Activated CD4-positive, alpha-beta T cell treated with anti-CD3 and anti-CD28 coated beads for 24 hours (primary cell): ENCODE results near the gene TMEM183A.

Source experiments
- DNase-seq, 2 donors: peaks; one replicate each; pipeline ENCODE4 v3.0.0-alpha.2; 2020; ENCODE audit warnings: low read depth in 2 of 2

The TMEM183A gene

DNA sequence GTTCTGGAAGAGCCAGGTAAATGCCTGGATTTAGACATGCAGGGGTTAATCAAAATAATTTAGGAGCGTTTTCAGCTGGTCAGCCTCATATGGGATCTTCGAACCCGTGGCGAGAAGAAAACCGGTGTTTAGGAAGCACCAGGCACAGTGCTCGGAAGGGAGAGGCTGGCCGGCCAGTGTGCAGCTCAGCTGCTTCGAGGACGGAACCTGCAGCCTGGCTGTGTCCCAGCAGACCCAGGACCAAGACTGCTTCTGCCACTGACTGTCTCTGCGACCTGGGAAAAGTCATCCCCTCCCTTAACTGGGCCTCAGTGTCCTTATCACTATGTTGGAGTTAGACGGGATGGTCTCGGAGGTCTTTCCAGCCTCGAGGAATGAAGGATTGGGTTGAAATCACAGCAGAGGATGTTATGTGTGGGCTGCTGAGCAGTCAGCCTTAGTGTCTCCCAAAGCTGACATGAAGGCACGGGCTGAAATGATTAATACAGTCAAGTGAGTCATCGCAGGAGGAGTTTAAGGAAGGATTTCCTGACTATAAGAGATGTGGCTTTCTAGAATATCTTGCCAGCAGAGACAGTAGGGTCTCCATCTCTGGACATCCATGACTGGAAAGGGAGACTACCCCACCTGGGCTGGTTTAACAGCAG is 39.9 kb downstream of the TMEM183A start:
- DNase-seq: no peak

DNA sequence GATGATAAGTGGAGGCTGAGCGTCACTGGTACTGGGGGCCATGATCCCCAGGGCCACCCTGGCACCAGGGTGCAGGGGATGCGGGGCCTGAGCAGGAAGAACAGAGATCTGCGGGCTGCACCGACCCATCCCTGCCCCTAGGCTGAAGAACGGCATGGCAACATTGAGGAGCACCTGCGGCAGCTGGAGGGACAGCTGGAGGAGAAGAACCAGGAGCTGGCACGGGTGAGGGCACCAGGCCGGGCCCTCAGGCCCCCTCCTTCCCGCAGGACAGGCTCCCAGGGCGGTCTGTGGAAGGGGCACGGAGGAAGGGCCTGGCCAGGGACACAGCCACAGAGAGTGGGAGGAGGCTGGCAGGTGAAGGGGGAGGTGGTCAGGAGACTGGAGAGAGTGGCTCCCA is 40.9 kb downstream of the TMEM183A start:
- DNase-seq: no peak

DNA sequence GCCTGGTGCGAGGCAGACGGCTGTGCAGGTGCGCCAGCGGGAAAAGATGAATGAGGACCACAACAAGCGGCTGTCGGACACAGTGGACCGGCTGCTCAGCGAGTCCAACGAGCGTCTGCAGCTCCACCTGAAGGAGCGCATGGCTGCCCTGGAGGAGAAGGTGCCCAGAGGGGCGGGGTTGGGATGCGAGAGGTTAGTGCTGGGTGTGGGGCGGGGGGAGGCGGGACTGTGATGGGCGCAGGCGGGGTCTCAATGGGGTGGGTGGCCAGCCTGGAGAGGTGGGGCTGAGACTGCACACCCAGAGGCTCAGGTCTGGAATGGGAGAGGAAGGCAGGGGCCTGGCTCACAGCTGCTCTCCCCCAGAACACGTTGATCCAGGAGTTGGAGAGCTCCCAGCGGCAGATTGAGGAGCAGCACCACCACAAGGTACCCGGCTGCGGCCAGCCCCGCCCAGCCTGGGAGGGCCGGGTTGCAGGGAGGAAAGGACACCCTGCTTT is 41.4 kb downstream of the TMEM183A start:
- no peak for DNase-seq

DNA sequence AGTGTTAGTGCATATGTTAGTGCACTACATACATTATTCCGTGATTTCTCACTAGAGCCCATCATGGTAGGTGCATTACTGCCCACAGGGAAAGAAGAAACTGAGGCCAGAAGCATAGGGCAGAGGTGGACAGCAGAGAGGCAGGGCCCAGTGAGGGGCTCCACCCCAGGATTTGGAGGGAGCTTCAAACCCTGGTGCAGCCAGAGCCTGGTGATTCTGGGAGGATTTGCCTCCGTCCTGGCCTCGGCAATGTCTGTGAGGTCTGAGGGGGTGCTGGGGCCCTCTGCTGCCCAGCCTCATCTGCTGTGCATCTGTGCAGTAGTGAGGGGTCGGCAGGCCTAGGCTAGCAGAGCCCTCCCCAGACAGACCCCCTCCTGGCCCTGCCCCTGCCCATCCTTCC is 41.9 kb downstream of the TMEM183A start:
- DNase-seq: no peak

DNA sequence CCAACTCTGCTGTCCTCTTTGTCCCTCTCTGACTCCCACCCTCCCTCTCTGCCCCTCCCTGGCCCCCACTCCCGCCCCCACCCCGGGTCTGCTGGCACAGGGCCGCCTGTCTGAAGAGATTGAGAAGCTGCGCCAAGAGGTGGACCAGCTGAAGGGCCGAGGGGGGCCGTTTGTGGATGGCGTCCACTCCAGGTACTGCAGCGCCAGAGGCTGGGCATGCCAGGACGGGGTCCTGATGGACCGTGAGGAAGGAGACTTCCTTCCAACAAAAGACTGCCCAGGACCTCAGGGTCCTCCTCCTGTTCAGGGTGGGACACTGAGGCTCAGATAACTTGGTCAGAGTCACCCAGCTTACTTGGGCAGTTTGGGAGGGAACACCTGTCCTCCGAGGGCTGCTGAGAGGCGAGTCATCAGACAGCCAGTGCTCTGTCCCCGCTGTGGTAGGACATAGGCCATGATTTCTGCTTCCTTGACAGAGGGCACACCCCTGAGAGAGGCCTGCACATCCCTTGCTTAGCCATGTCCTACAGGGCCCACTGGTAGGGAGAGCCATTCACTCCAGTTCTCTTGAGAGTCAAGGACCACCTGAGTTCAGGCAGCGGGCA is 42.5 kb downstream of the TMEM183A start:
- DNase-seq: no peak

DNA sequence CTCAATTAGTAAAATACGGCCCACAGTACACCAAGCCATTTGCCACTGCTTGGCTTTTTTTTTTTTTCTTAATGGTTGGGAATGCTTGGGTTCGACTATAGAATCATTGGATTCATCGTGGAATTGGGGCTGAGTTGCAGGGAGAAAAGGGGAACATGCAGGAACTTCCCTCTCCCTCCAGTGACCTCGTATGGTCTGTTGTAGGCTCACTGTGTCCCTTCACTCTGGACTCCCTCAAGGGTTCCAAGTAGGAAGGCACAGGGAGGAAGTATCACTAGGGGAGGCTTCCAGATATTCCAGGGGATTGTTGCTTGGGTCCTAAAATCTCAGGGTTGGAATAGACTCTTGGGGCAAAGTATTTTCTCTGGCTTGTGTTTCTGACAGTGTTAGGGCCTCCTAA is 43.7 kb downstream of the TMEM183A start:
- DNase-seq: no peak

DNA sequence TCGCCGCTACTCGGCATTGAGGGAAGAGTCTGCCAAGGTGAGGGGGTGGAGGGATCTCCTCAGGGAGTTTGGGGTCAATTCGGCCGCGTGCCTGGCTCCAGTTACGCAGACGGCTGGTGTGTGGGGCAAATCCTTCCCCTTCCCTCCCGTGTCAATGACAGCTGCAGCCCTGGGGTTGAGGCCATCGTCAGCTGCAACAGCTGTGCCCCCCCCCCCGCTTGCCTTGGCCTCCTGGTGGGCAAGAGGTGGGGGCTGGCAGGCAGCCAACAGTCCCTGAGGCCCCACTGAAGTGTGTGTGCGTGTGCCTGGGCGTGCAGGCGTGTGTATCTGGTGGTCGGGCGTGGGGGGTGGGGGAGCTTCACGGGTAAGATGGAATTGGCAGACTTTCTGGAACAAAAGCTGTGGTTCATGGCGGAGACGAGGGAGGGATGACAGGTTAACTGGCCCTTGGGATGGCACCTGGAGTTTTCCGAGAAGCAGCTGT is 44.7 kb downstream of the TMEM183A start:
- DNase-seq: no peak

DNA sequence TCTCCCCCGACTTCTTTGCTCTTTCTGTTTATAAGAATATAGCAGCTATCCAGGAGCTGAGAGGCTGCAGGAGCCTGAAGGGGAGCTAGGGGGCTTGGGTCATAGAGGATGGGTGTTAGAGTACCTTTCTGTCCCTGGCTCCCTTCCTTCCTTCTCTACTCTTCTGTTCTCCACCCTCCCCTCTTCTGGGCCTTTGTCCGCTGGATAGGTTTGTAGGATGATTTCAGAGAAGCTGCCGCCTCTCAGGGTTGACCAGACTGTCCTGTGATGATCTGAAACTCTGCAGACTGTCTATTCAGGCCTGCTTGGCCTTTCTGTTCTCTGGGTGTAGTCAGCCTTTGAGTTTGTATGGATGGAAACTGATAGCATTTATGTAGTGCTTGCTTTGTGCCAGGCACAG is 45.4 kb downstream of the TMEM183A start:
- DNase-seq: no peak

DNA sequence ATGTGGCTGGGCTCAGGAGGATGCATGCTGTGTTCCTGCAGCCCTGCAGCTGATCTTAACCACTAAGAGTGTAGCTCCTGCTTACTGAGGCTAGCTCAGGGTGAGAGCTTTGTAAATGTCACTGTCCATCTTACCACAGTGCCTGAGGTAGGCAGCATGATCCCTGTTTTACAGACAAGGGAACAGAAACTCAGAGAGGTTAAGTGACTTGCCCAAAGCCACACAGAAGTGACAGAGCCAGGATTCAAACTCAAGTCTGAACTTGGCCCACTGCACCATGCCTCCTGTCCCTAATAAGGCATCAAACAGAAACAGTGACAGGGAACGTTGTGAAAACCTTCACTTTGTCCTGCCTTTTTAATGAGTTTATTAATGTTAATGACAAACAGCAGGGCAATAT is 47.0 kb downstream of the TMEM183A start:
- DNase-seq: no peak

DNA sequence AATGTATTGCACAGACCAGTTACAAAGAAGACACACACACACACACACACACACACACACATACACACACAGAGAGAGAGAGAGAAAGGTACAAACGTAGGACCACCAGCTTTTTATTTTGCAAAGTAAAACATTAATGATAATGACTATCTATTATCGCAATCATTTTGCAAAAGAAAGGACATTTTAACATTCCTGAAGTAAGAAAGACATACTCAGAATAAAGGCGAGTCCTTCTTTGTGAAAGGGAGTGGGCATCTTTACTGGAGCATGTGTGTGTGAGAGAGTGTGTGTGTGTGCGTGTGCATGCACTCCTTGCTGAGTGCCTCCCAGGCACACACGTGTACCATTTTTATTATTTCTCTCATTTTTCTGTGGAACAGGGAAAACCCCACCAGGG is 47.5 kb downstream of the TMEM183A start:
- no peak for DNase-seq

DNA sequence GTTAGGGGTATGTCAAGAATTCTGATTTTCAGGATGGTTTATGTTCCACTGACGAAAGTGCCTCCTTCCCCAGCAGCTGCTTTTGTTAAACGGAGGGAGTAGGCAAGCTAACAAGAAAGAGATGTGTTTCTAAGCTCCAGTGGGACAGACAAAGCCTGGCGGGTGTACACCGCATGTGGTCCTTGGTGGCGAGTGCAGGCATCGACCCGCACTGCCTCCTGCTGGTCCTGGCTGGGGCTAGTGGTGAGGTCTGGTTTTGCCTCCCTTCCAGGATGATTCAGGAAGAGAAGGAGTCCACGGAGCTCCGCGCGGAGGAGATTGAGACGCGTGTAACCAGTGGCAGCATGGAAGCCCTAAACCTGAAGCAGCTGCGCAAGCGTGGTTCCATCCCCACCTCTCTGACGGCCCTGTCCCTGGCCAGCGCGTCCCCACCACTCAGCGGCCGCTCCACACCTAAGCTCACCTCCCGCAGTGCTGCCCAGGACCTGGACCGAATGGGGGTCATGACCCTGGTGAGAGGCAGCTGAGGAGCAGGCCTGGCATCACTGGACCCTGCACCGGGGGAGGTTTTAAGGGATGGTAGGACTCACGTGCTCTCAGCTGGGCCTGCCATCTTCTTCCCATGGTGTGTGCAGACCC is 48.1 kb downstream of the TMEM183A start:
- DNase-seq: no peak

DNA sequence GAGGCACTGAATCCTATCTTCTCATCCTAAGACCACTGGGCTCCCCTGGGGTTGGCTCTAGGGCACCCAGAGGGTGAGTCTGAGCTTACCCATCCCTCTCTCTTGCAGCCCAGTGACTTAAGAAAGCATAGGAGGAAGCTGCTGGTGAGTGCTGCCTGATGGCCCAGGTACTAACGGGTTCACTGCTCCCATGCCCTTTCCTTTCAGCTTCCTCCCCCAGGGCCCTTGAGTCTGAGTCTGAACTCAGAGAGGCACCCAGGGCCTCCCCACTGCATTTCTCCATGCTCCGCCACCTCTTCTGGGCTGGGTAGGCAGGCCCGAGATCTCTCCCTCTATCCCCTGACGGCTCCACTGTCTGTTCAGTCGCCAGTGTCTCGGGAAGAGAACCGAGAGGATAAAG is 48.8 kb downstream of the TMEM183A start:
- DNase-seq: no peak

DNA sequence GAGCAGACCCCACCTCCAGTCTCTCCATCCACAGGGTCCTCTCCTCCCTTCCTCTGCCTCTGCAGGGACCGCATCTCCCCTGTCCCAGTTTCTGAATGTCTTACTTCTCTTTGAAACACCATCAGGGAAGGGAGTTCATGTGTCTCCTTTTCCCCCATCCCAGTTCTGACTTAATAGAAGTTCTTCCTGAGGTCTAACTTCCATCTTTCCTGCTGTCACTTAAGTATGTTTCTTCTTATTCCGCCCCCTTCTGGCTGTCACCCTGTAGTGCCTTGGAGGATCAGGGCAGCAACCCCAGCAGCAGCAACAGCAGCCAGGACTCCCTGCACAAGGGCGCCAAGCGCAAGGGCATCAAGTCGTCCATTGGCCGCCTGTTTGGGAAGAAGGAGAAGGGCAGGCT is 49.3 kb downstream of the TMEM183A start:
- no peak for DNase-seq

DNA sequence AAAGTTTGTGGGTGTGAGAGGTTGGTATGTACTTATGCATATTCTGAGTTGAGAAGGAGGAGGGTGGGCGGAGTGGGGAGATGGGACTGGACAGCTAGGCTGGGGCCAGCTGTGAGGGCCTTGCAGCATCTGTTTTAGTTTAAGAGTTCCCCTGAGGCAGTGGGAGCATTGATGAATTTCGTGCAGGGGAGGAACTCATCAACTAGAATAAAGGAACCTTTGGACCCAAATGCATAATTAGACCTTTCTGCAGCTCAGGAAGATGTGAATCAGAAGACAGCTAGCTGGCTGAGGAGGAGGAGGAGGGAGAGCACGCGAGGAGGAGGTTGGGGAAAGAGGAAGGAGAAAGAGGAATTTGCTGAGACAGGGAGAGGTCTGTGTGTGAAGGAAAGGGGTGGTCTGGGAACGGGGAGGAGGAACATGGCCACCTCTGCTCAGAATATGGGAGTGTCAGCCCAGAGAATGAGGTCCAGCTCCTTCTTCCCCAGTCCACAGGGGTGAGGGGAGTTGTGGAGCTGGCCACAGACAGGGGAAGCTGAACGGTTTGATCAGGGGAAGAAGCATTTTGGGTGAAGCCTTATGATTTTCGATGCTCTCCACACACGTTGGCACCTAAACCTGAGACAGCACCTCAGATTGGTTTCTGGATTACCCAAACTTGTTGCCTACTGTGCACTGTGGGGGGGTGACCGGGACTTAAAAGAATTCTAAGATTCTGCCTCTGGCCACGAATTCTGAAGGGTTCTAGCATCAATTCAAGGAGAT is 50.9 kb downstream of the TMEM183A start:
- no peak for DNase-seq

DNA sequence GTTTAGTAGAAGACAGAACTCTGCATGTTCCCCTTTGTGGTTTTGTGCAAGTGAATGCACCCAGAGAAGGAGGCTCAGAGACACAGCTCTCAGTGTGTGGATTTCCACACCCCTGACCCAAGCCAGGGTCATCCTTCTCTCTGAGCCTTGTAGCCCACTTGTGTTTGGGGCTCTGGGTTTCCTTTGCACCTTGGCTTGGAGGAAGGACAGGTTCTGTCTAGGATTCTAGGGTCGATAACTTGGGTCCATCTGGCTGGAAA is 51.4 kb downstream of the TMEM183A start:
- no peak for DNase-seq

DNA sequence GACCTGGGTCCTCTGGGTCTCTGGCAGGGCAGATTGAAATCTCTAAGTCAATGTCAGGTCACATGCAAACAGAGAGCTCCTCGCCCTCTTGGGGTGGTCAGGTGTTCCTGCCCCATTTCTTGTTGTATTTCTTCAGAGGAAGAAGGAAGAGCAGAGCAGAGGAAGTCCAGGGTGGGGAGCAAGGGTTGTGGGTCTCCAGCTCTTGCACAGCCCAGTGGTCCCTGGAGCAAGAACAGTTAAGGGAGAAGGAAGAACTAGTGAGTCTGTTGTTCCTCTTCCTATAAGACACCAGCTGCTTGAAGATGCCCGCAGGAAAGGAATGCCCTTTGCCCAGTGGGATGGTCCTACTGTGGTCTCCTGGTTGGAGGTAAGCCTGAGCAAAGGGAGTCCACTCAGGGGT is 52.3 kb downstream of the TMEM183A start:
- no peak for DNase-seq

DNA sequence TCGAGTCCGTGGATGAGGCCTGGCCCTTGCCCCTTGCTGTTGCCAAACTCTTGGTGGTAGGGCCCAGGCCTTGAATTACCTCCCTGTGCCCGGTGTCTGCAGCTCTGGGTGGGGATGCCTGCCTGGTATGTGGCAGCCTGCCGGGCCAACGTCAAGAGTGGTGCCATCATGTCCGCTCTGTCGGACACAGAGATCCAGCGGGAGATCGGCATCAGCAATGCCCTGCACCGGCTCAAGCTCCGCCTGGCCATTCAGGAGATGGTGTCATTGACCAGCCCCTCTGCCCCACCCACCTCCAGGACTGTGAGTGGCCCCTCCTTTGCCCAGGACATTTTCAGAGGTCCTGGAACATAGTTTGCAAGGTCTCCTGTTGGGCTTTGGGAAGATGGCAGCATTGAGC is 52.9 kb downstream of the TMEM183A start:
- no peak for DNase-seq

DNA sequence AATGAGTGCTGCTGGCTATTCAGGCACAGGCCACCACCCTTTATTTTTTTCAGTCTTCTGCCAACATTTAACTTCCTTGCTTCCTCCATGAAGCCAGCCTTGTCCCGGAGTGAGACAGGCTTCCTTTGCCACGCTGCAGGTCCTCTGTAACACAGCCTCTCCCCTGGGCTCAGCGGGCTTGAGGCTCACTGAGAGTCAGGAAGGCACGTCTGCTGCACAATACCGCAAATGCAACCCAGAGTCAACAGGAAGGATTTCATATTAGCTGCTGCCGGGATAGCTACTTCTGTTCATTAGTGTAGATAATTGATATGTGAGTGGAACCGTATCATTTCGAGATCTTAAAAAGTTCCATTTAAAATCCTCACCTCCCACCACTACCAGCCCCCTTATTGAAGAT is 56.1 kb downstream of the TMEM183A start:
- no peak for DNase-seq

DNA sequence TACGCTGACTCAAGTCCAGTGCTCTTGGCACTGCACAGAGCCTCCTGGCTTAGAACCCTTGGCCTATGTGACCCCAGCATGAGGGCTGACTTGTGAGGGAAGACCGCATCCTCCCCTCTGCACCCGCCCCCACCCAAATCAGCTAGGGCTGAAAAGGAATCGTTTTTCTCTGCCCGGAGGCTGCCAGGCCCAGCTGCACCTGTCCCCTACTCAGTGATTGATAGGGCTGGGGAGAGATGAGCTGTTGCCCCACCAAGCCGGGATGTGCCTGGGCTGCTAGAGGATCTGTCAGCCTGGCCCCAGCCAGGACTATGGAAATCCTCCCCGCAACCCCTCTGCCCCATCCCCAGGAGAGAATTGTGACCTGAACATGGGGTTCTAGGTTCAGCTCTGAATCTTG is 58.0 kb downstream of the TMEM183A start:
- DNase-seq: no peak

DNA sequence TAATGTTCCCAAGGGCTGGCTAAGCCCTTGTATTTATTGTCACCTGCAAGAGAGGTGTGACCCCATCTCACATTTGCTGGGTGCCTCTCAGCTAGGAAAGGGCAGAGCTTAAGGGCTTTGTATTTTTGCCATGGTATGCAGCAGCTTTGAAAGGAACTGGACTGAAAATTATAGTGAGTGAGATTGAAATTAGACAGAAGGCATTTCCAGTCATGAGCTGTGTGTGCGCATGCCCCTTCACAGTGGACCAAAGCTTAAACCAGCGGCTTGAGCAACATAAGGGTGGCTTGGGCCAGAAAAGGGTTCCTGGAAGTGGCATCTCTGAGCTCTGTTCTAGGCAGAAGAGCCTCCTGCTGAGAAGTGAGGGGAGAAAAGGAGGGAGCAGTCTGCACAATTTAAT is 58.8 kb downstream of the TMEM183A start:
- DNase-seq: no peak

DNA sequence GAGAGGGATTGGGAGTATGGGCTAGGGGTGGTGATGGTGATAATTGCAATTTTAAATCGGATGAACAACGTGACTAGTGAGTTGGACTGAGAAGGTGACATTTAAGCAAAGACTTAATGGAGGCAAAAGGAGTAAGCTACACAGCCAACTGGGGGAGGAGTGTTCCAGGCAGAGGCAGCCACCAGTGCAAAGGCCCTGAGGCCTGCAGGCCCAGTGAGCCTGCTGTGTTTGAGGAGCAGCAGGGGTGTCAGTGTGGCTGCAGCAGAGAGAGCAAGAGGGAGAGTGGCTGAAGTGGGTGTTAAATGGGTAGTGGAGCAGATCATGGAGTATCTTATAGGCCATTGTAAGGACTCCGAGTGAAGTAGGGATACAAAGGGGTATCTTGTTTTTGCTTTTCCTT is 59.8 kb downstream of the TMEM183A start:
- no peak for DNase-seq

DNA sequence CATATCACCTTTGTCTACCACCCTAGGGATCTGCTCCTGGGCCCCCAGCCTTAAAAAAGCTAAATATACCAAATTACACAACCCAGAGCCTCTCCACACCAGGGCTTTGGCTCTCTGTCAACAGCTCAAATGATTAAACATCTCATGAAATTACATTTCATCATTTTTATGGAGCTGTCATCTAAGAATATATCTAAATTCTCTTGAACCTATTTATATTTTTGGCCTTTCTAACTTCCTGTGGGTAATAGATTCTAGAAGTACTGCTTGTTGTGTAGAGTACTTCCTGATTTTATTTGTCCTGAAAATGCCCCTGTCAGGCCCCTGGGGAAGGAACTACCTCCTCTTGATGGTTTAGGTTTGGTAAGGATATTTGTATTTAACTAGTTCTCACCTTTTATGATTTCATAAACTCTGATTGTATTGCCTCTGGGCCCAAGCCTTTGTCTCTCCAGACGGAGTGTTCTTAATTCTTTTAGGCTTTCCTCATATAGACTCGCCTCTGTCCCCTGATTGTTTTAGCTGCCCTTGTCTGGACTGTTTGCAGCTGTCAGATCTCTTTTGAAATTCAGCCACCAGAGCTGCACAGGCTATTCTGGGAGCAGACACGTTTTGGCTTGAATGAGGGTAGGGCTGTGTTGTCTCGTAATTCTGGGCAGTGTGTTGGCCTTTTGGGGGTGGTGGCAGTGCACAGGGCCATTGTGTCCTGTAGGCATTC is 62.0 kb downstream of the TMEM183A start:
- no peak for DNase-seq
